Skeletal muscle satellite cell (primary cell): ENCODE data around the gene EFHC2.
A peak's percentile ranks its signal among the peaks of the same experiment; 100 is the strongest.
"Not testable (repeated sequence)": the region's sequence is repeated elsewhere in the genome, so short reads cannot be mapped to it uniquely, and the experiment has no call there.

Experiments
- H3K27me3 ChIP-seq: 2 replicates; pipeline ENCODE4 v1.7.0; 2013; ENCODE audit warnings: low read length; ENCODE audit not compliant: control insufficient read depth, insufficient read depth
- H3K36me3 ChIP-seq: 2 replicates; pipeline ENCODE4 v1.7.0; 2013; ENCODE audit warnings: mild to moderate bottlenecking, control low read depth, low read length; ENCODE audit not compliant: insufficient read depth
- H3K4me1 ChIP-seq: 2 replicates; pipeline ENCODE4 v1.7.0; 2013; ENCODE audit warnings: low read length; ENCODE audit not compliant: control insufficient read depth, insufficient read depth
- H3K4me2 ChIP-seq: 2 replicates; pipeline ENCODE4 v1.7.0; 2013; ENCODE audit warnings: mild to moderate bottlenecking, low read length
- H3K4me3 ChIP-seq: 2 replicates; pipeline ENCODE4 v1.7.0; 2013; ENCODE audit warnings: low read length
- H3K9ac ChIP-seq: 2 replicates; pipeline ENCODE4 v1.7.0; 2013; ENCODE audit warnings: mild to moderate bottlenecking, low read depth, low read length, moderate library complexity
- H3K9me3 ChIP-seq: replicated peaks from 2 replicates; pipeline ENCODE4 v1.7.0; 2013; ENCODE audit warnings: mild to moderate bottlenecking, control low read depth, low read length

The EFHC2 gene

GRCh38 chrX:44252688-44253574 is 90.5 kb downstream of the EFHC2 start:
- H3K27me3 ChIP-seq, H3K36me3 ChIP-seq, H3K4me1 ChIP-seq, H3K9me3 ChIP-seq: not testable (repeated sequence)
- peak overlapping the region; percentile 64 for H3K4me2 ChIP-seq
- H3K9ac ChIP-seq = peak overlapping the region; percentile 5
- peak overlapping the region; percentile 43 for H3K4me3 ChIP-seq

GRCh38 chrX:44247468-44247867 is 96.0 kb downstream of the EFHC2 start:
- no peaks in the 10 kb centered on the region for H3K36me3 ChIP-seq
- no peak overlapping the region for H3K4me2 ChIP-seq
- H3K9ac ChIP-seq = no peak overlapping the region
- no peaks in the 10 kb centered on the region for H3K4me1 ChIP-seq
- H3K4me3 ChIP-seq = no peak overlapping the region
- no peaks in the 10 kb centered on the region for H3K9me3 ChIP-seq
- no peaks in the 10 kb centered on the region for H3K27me3 ChIP-seq

- H3K4me2 ChIP-seq = no peak overlapping the region
- H3K27me3 ChIP-seq = no peaks in the 10 kb centered on the region
- H3K4me3 ChIP-seq = no peak overlapping the region
- no peaks in the 10 kb centered on the region for H3K4me1 ChIP-seq
- H3K36me3 ChIP-seq = no peaks in the 10 kb centered on the region
- no peak overlapping the region for H3K9ac ChIP-seq
- no peaks in the 10 kb centered on the region for H3K9me3 ChIP-seq
Measured at GRCh38 chrX:44246826-44247225, 96.6 kb downstream of the EFHC2 start.

GRCh38 chrX:44245733-44246132 is 97.7 kb downstream of the EFHC2 start:
- Histone ChIP-seq H3K4me3 (no peak overlapping the region), H3K4me2 (no peak overlapping the region), H3K36me3 (no peaks in the 10 kb centered on the region), H3K9ac (no peak overlapping the region), H3K27me3 (no peaks in the 10 kb centered on the region), H3K9me3 (no peaks in the 10 kb centered on the region), H3K4me1 (no peaks in the 10 kb centered on the region)

DNA sequence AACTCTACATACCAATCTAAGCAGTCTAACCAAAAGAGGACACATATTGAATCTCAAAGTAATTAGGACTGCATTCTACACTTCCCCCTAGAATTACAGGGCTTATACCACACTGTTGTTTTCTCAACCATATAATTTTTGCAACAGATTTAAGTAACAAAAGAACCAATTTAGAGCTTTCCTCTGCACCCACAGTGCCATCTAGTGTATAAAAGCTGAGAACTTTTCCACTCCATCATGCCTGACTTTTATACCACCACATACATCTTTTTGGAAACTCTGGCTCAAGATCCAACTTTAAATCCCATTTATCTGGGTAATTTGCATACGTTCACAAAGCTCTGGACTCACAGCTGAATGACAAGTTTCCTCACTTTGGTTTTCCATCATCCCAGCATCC is 99.5 kb downstream of the EFHC2 start:
- Histone ChIP-seq H3K4me3 (no peak overlapping the region), H3K27me3 (no peaks in the 10 kb centered on the region), H3K4me2 (no peak overlapping the region), H3K4me1 (no peaks in the 10 kb centered on the region), H3K36me3 (no peaks in the 10 kb centered on the region), H3K9ac (no peak overlapping the region), H3K9me3 (no peaks in the 10 kb centered on the region)

DNA sequence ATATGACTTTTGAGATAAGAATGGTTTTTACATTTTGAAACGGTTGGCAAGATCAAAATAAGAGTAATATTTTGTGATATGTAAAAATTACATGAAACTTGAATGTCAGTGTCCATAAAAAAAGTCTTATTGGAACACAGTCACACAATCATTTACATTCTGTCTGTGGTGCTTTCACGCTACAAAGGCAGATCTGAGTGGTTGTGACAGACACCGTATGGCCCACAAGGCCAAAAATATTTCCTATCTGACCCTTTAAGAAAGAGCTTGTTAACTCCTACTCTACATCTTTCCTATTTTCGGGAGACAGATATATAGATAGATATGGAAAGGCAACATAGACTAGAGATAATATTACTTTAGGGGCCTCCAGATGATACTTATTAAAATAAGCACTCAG is 101.9 kb downstream of the EFHC2 start:
- Histone ChIP-seq H3K36me3 (no peaks in the 10 kb centered on the region), H3K9me3 (no peaks in the 10 kb centered on the region), H3K4me2 (no peak overlapping the region), H3K4me1 (no peaks in the 10 kb centered on the region), H3K27me3 (no peaks in the 10 kb centered on the region), H3K4me3 (no peak overlapping the region), H3K9ac (no peak overlapping the region)

DNA sequence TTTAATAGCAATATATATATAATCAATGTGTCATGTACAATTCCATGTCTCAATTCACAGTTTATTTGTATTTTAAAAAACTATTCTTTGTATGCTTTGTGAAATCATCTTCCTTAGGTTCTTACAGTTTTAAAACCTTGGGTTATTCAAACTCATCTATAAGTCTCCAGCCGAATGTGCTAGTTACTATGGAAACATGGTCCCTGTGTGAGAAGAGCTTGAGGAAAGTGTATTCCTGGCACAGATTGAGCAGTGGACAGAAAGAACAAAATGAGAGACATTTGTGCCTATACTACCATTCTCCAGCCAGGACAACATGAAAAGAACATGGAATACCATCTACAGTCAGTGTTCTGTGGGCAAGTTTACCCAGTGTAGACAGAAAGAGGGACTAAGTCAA is 103.4 kb downstream of the EFHC2 start:
- Histone ChIP-seq H3K4me1 (no peaks in the 10 kb centered on the region), H3K9ac (no peak overlapping the region), H3K9me3 (no peaks in the 10 kb centered on the region), H3K27me3 (no peaks in the 10 kb centered on the region), H3K36me3 (no peaks in the 10 kb centered on the region), H3K4me2 (no peak overlapping the region), H3K4me3 (no peak overlapping the region)

GRCh38 chrX:44239036-44239435 is 104.4 kb downstream of the EFHC2 start:
- no peaks in the 10 kb centered on the region for H3K36me3 ChIP-seq
- H3K9me3 ChIP-seq = no peaks in the 10 kb centered on the region
- H3K4me2 ChIP-seq = no peak overlapping the region
- H3K9ac ChIP-seq = no peak overlapping the region
- no peaks in the 10 kb centered on the region for H3K4me1 ChIP-seq
- H3K27me3 ChIP-seq = no peaks in the 10 kb centered on the region
- H3K4me3 ChIP-seq = no peak overlapping the region

- Histone ChIP-seq H3K36me3 (no peaks in the 10 kb centered on the region), H3K27me3 (no peaks in the 10 kb centered on the region)
Measured at GRCh38 chrX:44235534-44235933, 107.9 kb downstream of the EFHC2 start.

GRCh38 chrX:44234541-44234940 is 108.9 kb downstream of the EFHC2 start:
- no peaks in the 10 kb centered on the region for H3K4me1 ChIP-seq
- H3K27me3 ChIP-seq = no peaks in the 10 kb centered on the region
- no peaks in the 10 kb centered on the region for H3K9me3 ChIP-seq
- no peaks in the 10 kb centered on the region for H3K36me3 ChIP-seq
- H3K9ac ChIP-seq = no peak overlapping the region
- no peak overlapping the region for H3K4me3 ChIP-seq
- H3K4me2 ChIP-seq = no peak overlapping the region

More at GRCh38 chrX:44235534-44235933, 107.9 kb downstream of the EFHC2 start:
- Histone ChIP-seq H3K9me3 (no peaks in the 10 kb centered on the region), H3K4me2 (no peak overlapping the region), H3K9ac (no peak overlapping the region), H3K4me3 (no peak overlapping the region), H3K4me1 (no peaks in the 10 kb centered on the region)

- Histone ChIP-seq H3K27me3 (no peaks in the 10 kb centered on the region), H3K4me3 (no peak overlapping the region), H3K4me2 (no peak overlapping the region), H3K36me3 (no peaks in the 10 kb centered on the region), H3K4me1 (no peaks in the 10 kb centered on the region), H3K9ac (no peak overlapping the region), H3K9me3 (no peaks in the 10 kb centered on the region)
Measured at GRCh38 chrX:44234116-44234515, 109.4 kb downstream of the EFHC2 start.

GRCh38 chrX:44232081-44232480 is 111.4 kb downstream of the EFHC2 start:
- no peaks in the 10 kb centered on the region for H3K9me3 ChIP-seq
- H3K4me1 ChIP-seq = no peaks in the 10 kb centered on the region
- H3K9ac ChIP-seq = no peak overlapping the region
- H3K4me3 ChIP-seq = no peak overlapping the region
- H3K4me2 ChIP-seq = no peak overlapping the region
- no peaks in the 10 kb centered on the region for H3K27me3 ChIP-seq
- no peaks in the 10 kb centered on the region for H3K36me3 ChIP-seq
